ENCODE data around the gene MRPL14.

Gene MRPL14

DNA sequence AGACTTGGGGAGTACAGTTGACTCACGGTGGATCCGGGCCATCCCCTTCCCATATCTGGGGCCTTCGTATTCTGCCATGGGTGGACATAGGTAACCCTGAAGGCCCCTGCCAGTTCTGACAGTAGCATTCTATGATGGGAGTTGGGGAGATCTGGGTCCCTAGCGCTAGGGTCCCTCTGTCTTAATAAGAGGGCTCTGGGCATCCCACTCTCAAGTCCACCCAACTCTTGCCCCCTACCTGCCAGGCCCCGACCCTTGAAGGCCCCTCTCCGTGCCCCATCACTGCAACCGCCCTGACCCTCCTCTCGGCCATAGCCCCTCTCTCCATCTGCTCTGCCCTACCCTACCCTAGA is 24.8 kb upstream of the MRPL14 start:
- Histone ChIP-seq H3K27ac (no peak overlapping the region), H3K4me3 (IDR thresholded peaks at IDR 0.05; ENCODE audit: insufficient read depth, low read depth, low read length) (no peak overlapping the region), H3K27me3 (ENCODE audit: insufficient read depth, low read depth) (no peaks in the 10 kb centered on the region), H3K79me2 (ENCODE audit: insufficient read depth, low read depth) (no peaks in the 10 kb centered on the region), H3K36me3 (ENCODE audit: insufficient read depth) (no peaks in the 10 kb centered on the region), H3K4me1 (ENCODE audit: low read depth, poor library complexity, severe bottlenecking) (no peaks in the 10 kb centered on the region), H2AFZ (ENCODE audit: low read depth) (no peak overlapping the region), H3K9ac (no peak overlapping the region), H4K20me1 (ENCODE audit: insufficient read depth) (no peaks in the 10 kb centered on the region), H3K4me2 (no peak overlapping the region)
- TF ChIP-seq, protein P1, sequence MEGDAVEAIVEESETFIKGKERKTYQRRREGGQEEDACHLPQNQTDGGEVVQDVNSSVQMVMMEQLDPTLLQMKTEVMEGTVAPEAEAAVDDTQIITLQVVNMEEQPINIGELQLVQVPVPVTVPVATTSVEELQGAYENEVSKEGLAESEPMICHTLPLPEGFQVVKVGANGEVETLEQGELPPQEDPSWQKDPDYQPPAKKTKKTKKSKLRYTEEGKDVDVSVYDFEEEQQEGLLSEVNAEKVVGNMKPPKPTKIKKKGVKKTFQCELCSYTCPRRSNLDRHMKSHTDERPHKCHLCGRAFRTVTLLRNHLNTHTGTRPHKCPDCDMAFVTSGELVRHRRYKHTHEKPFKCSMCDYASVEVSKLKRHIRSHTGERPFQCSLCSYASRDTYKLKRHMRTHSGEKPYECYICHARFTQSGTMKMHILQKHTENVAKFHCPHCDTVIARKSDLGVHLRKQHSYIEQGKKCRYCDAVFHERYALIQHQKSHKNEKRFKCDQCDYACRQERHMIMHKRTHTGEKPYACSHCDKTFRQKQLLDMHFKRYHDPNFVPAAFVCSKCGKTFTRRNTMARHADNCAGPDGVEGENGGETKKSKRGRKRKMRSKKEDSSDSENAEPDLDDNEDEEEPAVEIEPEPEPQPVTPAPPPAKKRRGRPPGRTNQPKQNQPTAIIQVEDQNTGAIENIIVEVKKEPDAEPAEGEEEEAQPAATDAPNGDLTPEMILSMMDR (conservative IDR thresholded peaks at IDR 0.05; ENCODE audit: low read depth, low read length), result peak; percentile 7; the same call in 1 of the 2 replicates

DNA sequence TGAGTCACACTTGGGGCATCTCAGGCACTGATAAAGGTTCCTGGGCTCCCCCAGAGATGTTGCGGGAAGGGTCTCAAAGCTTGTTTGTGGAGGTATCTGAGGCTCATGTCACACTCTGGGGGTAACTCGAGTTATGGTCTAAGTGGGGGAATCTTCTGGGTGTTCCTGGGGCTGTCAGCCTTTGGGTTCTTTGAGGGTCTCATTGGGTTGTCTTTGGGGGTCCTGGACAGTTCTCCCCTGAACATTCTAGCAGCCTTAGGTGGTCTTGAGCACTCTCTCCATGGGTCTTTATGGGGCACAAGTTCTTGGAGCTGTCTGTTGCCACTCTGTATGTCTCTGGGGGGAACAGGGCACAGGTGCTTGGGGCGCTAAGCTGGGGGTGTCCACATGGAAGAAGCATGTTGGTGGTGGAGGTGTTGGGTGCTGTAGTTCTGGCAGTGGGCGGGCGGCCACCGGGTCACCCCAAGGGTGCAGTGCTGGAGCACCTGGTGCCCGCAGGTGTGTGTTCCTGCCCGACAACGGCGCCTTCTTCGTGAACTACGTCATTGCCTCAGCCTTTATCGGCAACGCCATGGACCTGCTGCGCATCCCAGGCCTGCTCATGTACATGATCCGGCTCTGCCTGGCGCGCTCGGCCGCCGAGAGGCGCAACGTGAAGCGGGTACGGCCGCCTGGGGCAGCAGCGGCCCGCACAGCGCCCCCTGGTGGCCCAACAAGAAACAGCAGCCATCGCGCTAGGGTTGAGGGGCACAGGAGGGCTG is 24.3 kb upstream of the MRPL14 start:
- Histone ChIP-seq H3K27ac (no peak overlapping the region), H3K27me3 (ENCODE audit: insufficient read depth, low read depth) (no peaks in the 10 kb centered on the region), H4K20me1 (ENCODE audit: insufficient read depth) (no peaks in the 10 kb centered on the region), H3K4me1 (ENCODE audit: low read depth, poor library complexity, severe bottlenecking) (no peaks in the 10 kb centered on the region), H3K4me3 (IDR thresholded peaks at IDR 0.05; ENCODE audit: insufficient read depth, low read depth, low read length) (no peak overlapping the region), H2AFZ (ENCODE audit: low read depth) (no peak overlapping the region), H3K36me3 (ENCODE audit: insufficient read depth) (no peaks in the 10 kb centered on the region), H3K9ac (no peak overlapping the region), H3K79me2 (ENCODE audit: insufficient read depth, low read depth) (no peaks in the 10 kb centered on the region), H3K4me2 (no peak overlapping the region)
- TF ChIP-seq, protein P1 (conservative IDR thresholded peaks at IDR 0.05; ENCODE audit: low read depth, low read length), result peak; percentile 95

DNA sequence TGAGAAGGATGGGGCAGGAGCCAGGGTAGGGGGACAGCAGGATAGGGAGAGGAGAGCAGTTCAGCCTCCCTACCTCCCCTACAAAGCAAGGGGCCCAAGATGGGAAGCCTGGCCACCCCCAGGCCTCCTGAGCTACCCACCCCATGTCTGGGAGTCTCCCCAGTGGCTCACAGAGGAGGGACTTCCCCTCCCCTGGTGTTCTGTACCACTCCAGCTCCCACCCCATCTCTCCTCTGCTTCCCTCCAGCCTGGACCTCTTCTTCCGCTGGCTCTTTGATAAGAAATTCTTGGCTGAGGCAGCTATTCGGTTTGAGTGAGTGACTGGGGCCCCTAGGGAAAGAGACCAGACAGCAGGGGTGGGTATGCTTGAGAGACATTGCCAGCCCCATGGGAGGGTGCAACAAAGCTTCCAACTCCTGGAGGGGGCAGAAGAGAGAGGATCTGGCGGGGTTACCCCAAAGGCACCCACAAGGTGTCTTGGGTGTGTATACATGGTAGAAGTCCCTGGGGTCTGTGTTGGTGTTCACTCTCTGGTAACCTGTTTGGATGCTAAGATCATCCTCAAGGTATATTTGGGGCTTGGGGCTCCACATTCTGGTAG is 23.2 kb upstream of the MRPL14 start:
- Histone ChIP-seq H3K4me2 (no peak overlapping the region), H3K9ac (no peak overlapping the region), H3K4me3 (IDR thresholded peaks at IDR 0.05; ENCODE audit: insufficient read depth, low read depth, low read length) (no peak overlapping the region), H4K20me1 (ENCODE audit: insufficient read depth) (no peaks in the 10 kb centered on the region), H3K79me2 (ENCODE audit: insufficient read depth, low read depth) (no peaks in the 10 kb centered on the region), H3K36me3 (ENCODE audit: insufficient read depth) (no peaks in the 10 kb centered on the region), H3K27ac (no peak overlapping the region), H3K27me3 (ENCODE audit: insufficient read depth, low read depth) (no peaks in the 10 kb centered on the region), H2AFZ (ENCODE audit: low read depth) (no peak overlapping the region), H3K4me1 (ENCODE audit: low read depth, poor library complexity, severe bottlenecking) (no peaks in the 10 kb centered on the region)
- TF ChIP-seq, protein P1 (conservative IDR thresholded peaks at IDR 0.05; ENCODE audit: low read depth, low read length), result no peak

DNA sequence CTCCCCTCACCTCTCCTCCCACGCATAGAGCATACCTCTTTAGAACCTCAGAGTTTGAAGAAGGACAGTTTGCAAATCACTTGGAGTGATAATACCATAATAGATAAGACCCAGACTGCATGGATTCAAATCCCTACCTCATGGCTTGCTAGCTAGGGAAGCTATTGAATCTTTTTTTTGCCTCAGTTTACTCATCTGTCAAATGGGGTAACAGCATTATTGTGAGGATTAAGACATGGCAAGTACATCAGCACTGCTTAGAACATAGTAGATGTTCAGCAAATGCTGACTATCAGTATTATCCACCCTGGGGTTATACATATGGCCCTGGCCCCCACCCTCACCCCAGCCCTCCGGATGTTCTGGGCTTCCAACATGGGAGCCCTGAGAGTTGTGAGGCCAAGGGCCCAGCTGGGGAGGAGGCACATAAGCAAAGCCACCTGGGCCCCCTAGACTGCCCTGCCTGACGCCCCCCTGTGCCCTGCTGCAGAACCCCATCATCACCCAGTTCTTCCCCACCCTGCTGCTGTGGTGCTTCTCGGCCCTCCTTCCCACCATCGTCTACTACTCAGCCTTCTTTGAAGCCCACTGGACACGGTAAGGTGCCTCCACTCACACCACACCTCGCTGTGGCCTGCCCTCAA is 22.2 kb upstream of the MRPL14 start:
- TF ChIP-seq, protein P1 (conservative IDR thresholded peaks at IDR 0.05; ENCODE audit: low read depth, low read length), result no peak
- no peaks in the 10 kb centered on the region for H3K36me3 ChIP-seq (ENCODE audit: insufficient read depth)
- no peak overlapping the region for H3K4me3 ChIP-seq (IDR thresholded peaks at IDR 0.05; ENCODE audit: insufficient read depth, low read depth, low read length)

More for the DNA sequence above, 22.2 kb upstream of the MRPL14 start:
- H3K79me2 ChIP-seq (ENCODE audit: insufficient read depth, low read depth), result no peaks in the 10 kb centered on the region
- no peak overlapping the region for H3K4me2 ChIP-seq
- no peak overlapping the region for H3K27ac ChIP-seq
- no peaks in the 10 kb centered on the region for H3K4me1 ChIP-seq (ENCODE audit: low read depth, poor library complexity, severe bottlenecking)
- no peak overlapping the region for H3K9ac ChIP-seq
- no peaks in the 10 kb centered on the region for H4K20me1 ChIP-seq (ENCODE audit: insufficient read depth)
- no peaks in the 10 kb centered on the region for H3K27me3 ChIP-seq (ENCODE audit: insufficient read depth, low read depth)
- H2AFZ ChIP-seq (ENCODE audit: low read depth), result no peak overlapping the region

Data from KMS-11 (cell line).